Testis (tissue), 3 donors: ENCODE results near the gene PEPD. TPM values are rescaled to one million over a fixed set of nuclear protein-coding genes. Genes with fewer than 3 reads are reported as not detected.

Experiments used
- DNase-seq: peaks from one replicate; pipeline ENCODE4 v3.0.0-alpha.2; 2019
- H3K27ac ChIP-seq, 2 donors: fragments of 200-600 bp; sonication (generic); one replicate each; pipeline ENCODE4 v1.5.1; 2019
- H3K27me3 ChIP-seq: fragments of 200-600 bp; sonication (generic); one replicate; pipeline ENCODE4 v1.5.1; 2019
- H3K36me3 ChIP-seq: fragments of 200-600 bp; sonication (generic); one replicate; pipeline ENCODE4 v1.5.1; 2017; ENCODE audit warnings: low read depth; ENCODE audit errors: missing control alignments
- H3K4me1 ChIP-seq: fragments of 200-600 bp; sonication (generic); one replicate; pipeline ENCODE4 v1.5.1; 2019
- H3K4me3 ChIP-seq, 2 donors: fragments of 200-600 bp; sonication (generic); one replicate each; pipeline ENCODE4 v1.5.1; 2017 to 2019
- H3K9me3 ChIP-seq: fragments of 200-600 bp; sonication (generic); one replicate; pipeline ENCODE4 v1.5.1; 2017
- CTCF ChIP-seq, 3 experiments: fragments of 450-650 bp in 2 of 3; fragments of 200-600 bp in 1 of 3; sonication (generic) in 1 of 3; IDR thresholded peaks; one replicate each; pipeline ENCODE4 v1.5.1; 2016 to 2019; ENCODE audit warnings: antibody characterized with exemption in 3 of 3, mild to moderate bottlenecking in 2 of 3, moderate library complexity in 1 of 3
- POLR2A ChIP-seq: fragments of 450-650 bp; IDR thresholded peaks from one replicate; pipeline ENCODE4 v1.6.1; 2017; ENCODE audit warnings: antibody characterized with exemption, mild to moderate bottlenecking, moderate library complexity
- WGBS, 2 donors: methylation state at CpG; one replicate each; pipeline ENCODE4 v1.1.5; 2018; 5-methylcytosine and 5-hydroxymethylcytosine counted together
- intact Hi-C: fragments of 100-400 bp; cut with DNase I; formaldehyde crosslinking; loops from one replicate; pipeline ENCODE4 v1.15.1; 2023; ENCODE audit warnings: low total_unique reads
- polyA plus RNA-seq: library from polyadenylated mRNA; stranded (reverse); fragments of 350-450 nt; fragmentation: Illumina TruSeq; extraction: RNeasy Lipid Tissue Mini Kit (QIAGEN cat#74804); gene quantifications from one replicate; pipeline ENCODE4 v1.2.3, GENCODE V29; 2014; ENCODE audit warnings: low read depth, low replicate concordance; ENCODE audit not compliant: insufficient read depth
- total RNA-seq, 2 donors: library from RNA; depleted of rRNA; stranded (reverse); fragments of >200 nt; gene quantifications; one replicate each; pipeline ENCODE4 v1.2.3, GENCODE V29; 2016

PEPD gene
- total and polyA plus RNA-seq, 3 donors from 2014 or later = 51.1 to 87.9 (median 58.0) TPM

- intact Hi-C loops = no loop called here
- Histone ChIP-seq H3K4me1 (no peaks in the 10 kb centered on the region), H3K27me3 (no peaks in the 10 kb centered on the region), H3K9me3 (no peaks in the 10 kb centered on the region), H3K27ac (no peak overlapping the region), H3K4me3 (no peak overlapping the region), H3K36me3 (no peaks in the 10 kb centered on the region)
- TF ChIP-seq POLR2A (no peak), CTCF (IDR thresholded peaks at IDR 0.05) (no peak)
- 94 to 95% methylated on average over 3 to 14 of the region's 14 CpGs for WGBS, 2 donors
- DNase-seq = no peak
Observed at GRCh38 chr19:33417751-33418150, 103.8 kb downstream of the PEPD start.

- no peaks in the 10 kb centered on the region for H3K9me3 ChIP-seq
- no peaks in the 10 kb centered on the region for H3K36me3 ChIP-seq
- TF ChIP-seq POLR2A (no peak), CTCF (IDR thresholded peaks at IDR 0.05) (peak in 2 of 3 experiments; percentile 34 to 45)
- H3K4me1 ChIP-seq = no peaks in the 10 kb centered on the region
- intact Hi-C loops = no loop called here
- no peak overlapping the region for H3K27ac ChIP-seq
- 56 to 72% methylated on average over 11 to 27 of the region's 27 CpGs for WGBS, 2 donors
- no peak overlapping the region for H3K4me3 ChIP-seq
- peak; percentile 77 for DNase-seq
- no peaks in the 10 kb centered on the region for H3K27me3 ChIP-seq
Observed at GRCh38 chr19:33416307-33417215, 105.0 kb downstream of the PEPD start.

GRCh38 chr19:33414667-33415605 is 106.7 kb downstream of the PEPD start:
- no peaks in the 10 kb centered on the region for H3K36me3 ChIP-seq
- no peak for DNase-seq
- no peaks in the 10 kb centered on the region for H3K27me3 ChIP-seq
- H3K4me1 ChIP-seq = no peaks in the 10 kb centered on the region
- intact Hi-C loops = no loop called here
- H3K27ac ChIP-seq = no peak overlapping the region
- WGBS, 2 donors = 88 to 90% methylated on average over 28 to 32 of the region's 32 CpGs
- TF ChIP-seq CTCF (IDR thresholded peaks at IDR 0.05) (no peak), POLR2A (no peak)
- no peak overlapping the region for H3K4me3 ChIP-seq
- H3K9me3 ChIP-seq = no peaks in the 10 kb centered on the region

GRCh38 chr19:33413868-33414666 is 107.5 kb downstream of the PEPD start:
- DNase-seq = no peak
- no peaks in the 10 kb centered on the region for H3K27me3 ChIP-seq
- H3K27ac ChIP-seq = no peak overlapping the region
- no peaks in the 10 kb centered on the region for H3K4me1 ChIP-seq
- no peaks in the 10 kb centered on the region for H3K9me3 ChIP-seq
- H3K36me3 ChIP-seq = no peaks in the 10 kb centered on the region
- TF ChIP-seq CTCF (IDR thresholded peaks at IDR 0.05) (no peak), POLR2A (no peak)
- no peak overlapping the region for H3K4me3 ChIP-seq
- WGBS, 2 donors = 87 to 100% methylated on average over 4 to 25 of the region's 25 CpGs
- intact Hi-C loops = no loop called here
